ENCODE measurements around the gene MRPL12. TPM values are rescaled to one million over a fixed set of nuclear protein-coding genes. Genes with fewer than 3 reads are reported as not detected.

Gene MRPL12
- total and polyA plus RNA-seq, 2 donors from 2014 or later, result 52.4 to 251 TPM

DNA sequence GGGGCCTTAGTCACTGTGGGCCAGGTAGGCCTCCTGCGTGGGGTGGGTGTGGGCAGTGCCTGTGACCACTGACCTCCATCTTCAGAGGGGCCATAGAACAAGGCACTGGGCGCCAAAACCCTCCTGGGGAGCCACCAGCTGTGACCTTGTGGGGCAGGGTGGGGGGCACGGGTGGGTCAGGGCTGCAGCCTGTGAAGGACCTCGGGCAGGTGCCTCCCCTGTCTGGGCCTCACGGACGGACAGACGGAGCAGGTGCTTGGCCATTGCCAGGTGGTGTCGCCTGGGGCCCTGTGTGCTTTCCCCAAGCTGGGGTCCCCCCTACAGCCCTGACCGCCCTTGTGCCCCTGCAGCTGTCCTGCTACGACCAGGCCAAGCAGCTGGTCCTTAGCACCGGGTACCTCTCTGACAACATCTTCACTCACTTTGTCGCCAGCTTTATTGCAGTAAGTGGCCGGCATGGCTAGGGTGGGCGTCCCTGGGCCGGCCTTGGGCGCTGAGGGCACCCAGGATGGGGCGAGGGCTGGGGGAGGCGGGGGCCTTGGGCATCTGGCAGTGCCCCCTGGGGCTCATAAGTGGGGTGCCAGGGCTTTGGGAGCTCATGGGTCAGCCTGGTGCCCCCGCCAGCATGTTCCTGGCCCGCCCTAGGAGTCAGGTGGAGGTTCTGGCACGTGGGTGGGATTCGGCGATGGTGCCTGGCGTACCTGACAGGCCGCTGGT lies 14.0 kb downstream of the MRPL12 start:
- DNase-seq (peak in 1 of 5 donors; percentile 77), FAIRE-seq (no peak)
- H3K27ac ChIP-seq (ENCODE audit: low read depth in 2 of 2, low read length in 2 of 2), result no peak overlapping the region
- H3K36me3 ChIP-seq (ENCODE audit: control insufficient read depth in 2 of 3, insufficient read depth in 3 of 3, low read length in 3 of 3), result no peaks in the 10 kb centered on the region
- peaks cover 0 to 23% (median 0%) of the 10 kb centered on the region in 3 donors for H3K4me1 ChIP-seq (ENCODE audit: control insufficient read depth in 2 of 3, insufficient read depth in 2 of 3, low read depth in 1 of 3, low read length in 3 of 3)
- TF ChIP-seq, protein P1, sequence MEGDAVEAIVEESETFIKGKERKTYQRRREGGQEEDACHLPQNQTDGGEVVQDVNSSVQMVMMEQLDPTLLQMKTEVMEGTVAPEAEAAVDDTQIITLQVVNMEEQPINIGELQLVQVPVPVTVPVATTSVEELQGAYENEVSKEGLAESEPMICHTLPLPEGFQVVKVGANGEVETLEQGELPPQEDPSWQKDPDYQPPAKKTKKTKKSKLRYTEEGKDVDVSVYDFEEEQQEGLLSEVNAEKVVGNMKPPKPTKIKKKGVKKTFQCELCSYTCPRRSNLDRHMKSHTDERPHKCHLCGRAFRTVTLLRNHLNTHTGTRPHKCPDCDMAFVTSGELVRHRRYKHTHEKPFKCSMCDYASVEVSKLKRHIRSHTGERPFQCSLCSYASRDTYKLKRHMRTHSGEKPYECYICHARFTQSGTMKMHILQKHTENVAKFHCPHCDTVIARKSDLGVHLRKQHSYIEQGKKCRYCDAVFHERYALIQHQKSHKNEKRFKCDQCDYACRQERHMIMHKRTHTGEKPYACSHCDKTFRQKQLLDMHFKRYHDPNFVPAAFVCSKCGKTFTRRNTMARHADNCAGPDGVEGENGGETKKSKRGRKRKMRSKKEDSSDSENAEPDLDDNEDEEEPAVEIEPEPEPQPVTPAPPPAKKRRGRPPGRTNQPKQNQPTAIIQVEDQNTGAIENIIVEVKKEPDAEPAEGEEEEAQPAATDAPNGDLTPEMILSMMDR (IDR thresholded peaks at IDR 0.05; ENCODE audit: borderline replicate concordance, extremely low read depth, insufficient read depth), result no peak
- intact Hi-C loops (cut with DNase I), result no loop called here
- H3K4me3 ChIP-seq (ENCODE audit: low read length in 3 of 3), result no peak overlapping the region
- H3K9me3 ChIP-seq (ENCODE audit: control insufficient read depth in 2 of 3, insufficient read depth in 1 of 3, low read length in 3 of 3), result no peaks in the 10 kb centered on the region
- no peaks in the 10 kb centered on the region for H3K27me3 ChIP-seq (ENCODE audit: control insufficient read depth, insufficient read depth, low read length)
- no peak overlapping the region for H3K9ac ChIP-seq (ENCODE audit: low read length in 3 of 3)

- Histone ChIP-seq H3K4me3 (ENCODE audit: low read length in 3 of 3) (no peak overlapping the region), H3K9me3 (ENCODE audit: control insufficient read depth in 2 of 3, insufficient read depth in 1 of 3, low read length in 3 of 3) (no peaks in the 10 kb centered on the region), H3K4me1 (ENCODE audit: control insufficient read depth in 2 of 3, insufficient read depth in 2 of 3, low read depth in 1 of 3, low read length in 3 of 3) (peaks cover 0 to 23% (median 4%) of the 10 kb centered on the region in 3 donors), H3K36me3 (ENCODE audit: control insufficient read depth in 2 of 3, insufficient read depth in 3 of 3, low read length in 3 of 3) (no peaks in the 10 kb centered on the region), H3K27ac (ENCODE audit: low read depth in 2 of 2, low read length in 2 of 2) (no peak overlapping the region), H3K27me3 (ENCODE audit: control insufficient read depth, insufficient read depth, low read length) (no peaks in the 10 kb centered on the region), H3K9ac (ENCODE audit: low read length in 3 of 3) (no peak overlapping the region)
- DNase-seq, result no peak
- intact Hi-C loops (cut with DNase I), result no loop called here
- no peak for FAIRE-seq
- TF ChIP-seq, protein P1 (IDR thresholded peaks at IDR 0.05; ENCODE audit: borderline replicate concordance, extremely low read depth, insufficient read depth), result no peak
These were observed 14.6 kb downstream of the MRPL12 start for GRCh38 chr17:81717766-81718089.

GRCh38 chr17:81719410-81720266 lies 16.5 kb downstream of the MRPL12 start:
- intact Hi-C loops (cut with DNase I), result no loop called here
- FAIRE-seq, result no peak

More at GRCh38 chr17:81719410-81720266, 16.5 kb downstream of the MRPL12 start:
- no peak overlapping the region for H3K9ac ChIP-seq (ENCODE audit: low read length in 3 of 3)
- TF ChIP-seq, protein P1 (IDR thresholded peaks at IDR 0.05; ENCODE audit: borderline replicate concordance, extremely low read depth, insufficient read depth), result no peak
- H3K27ac ChIP-seq (ENCODE audit: low read depth in 2 of 2, low read length in 2 of 2), result no peak overlapping the region
- DNase-seq, result no peak
- H3K4me3 ChIP-seq (ENCODE audit: low read length in 3 of 3), result no peak overlapping the region
- H3K9me3 ChIP-seq (ENCODE audit: control insufficient read depth in 2 of 3, insufficient read depth in 1 of 3, low read length in 3 of 3), result no peaks in the 10 kb centered on the region
- no peaks in the 10 kb centered on the region for H3K36me3 ChIP-seq (ENCODE audit: control insufficient read depth in 2 of 3, insufficient read depth in 3 of 3, low read length in 3 of 3)
- H3K27me3 ChIP-seq (ENCODE audit: control insufficient read depth, insufficient read depth, low read length), result no peaks in the 10 kb centered on the region
- peaks cover 0 to 7% (median 6%) of the 10 kb centered on the region in 3 donors for H3K4me1 ChIP-seq (ENCODE audit: control insufficient read depth in 2 of 3, insufficient read depth in 2 of 3, low read depth in 1 of 3, low read length in 3 of 3)
